Suprapubic skin (tissue), 3 donors: ENCODE measurements around the gene RHCE.

ENCODE experiments used
- EP300 ChIP-seq: sonication (generic); formaldehyde crosslinking; IDR thresholded peaks from one replicate; pipeline ENCODE4 v1.6.1; 2017; ENCODE audit warnings: antibody characterized with exemption
- POLR2A ChIP-seq, 2 donors: fragments of 450-650 bp; IDR thresholded peaks; one replicate each; pipeline ENCODE4 v1.6.1; 2017; ENCODE audit warnings: antibody characterized with exemption in 2 of 2, mild to moderate bottlenecking in 2 of 2, moderate library complexity in 2 of 2
- TF ChIP-seq, protein P1 (sequence below), 2 donors: fragments of 200-600 bp in 1 of 2; fragments of 450-650 bp in 1 of 2; sonication (generic) in 1 of 2; IDR thresholded peaks; one replicate each; pipeline ENCODE4 v1.5.1; 2016 to 2019; ENCODE audit warnings: antibody characterized with exemption in 2 of 2, mild to moderate bottlenecking in 1 of 2, moderate library complexity in 1 of 2

DNA sequence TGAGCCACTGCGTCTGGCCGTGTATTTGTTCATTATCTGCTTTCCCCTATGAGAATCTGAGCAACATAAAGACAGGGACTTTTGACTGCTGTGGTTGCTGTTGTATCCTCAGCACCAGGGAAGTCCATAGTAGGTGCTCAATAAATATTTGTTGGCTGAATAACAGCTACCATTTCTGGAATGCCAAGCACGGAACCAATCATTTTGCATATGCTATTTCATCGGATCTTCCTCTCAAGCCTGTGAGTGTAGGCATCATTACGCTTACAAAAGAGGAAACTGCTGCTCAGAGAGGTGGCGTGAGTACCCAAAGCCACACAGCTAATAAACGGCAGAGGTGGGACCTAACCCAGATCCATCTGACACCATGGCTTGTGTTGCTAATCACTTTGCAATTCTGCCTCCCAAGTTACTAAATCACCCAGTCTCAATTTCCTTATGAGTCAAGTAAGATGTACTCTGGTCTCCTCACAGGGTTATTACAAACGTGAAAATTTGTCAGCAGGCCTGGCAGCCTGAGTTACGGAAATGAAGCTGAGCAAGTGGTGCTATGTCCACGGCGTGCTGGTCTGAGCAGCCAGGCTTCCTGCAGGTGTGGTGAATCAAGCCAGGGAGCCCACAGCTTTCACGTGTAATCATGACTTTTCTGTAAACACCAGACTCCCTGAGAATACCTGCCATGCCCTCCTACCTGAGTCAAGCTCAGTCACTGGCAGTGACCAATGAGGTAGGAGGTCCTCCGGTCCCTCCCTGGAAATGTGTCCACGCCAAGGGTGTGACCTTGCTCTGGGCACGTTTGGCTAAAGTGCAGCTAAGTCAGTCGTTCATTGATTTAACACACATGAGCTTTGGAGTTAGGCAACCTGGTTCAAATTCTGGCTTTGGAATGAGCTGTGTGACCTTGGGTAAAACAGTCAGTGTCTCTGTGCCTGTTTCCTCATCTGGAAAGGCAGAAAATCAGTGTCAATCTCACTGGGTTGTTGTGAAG lies 4.8 kb upstream of the RHCE start:
- TF ChIP-seq, protein P1, sequence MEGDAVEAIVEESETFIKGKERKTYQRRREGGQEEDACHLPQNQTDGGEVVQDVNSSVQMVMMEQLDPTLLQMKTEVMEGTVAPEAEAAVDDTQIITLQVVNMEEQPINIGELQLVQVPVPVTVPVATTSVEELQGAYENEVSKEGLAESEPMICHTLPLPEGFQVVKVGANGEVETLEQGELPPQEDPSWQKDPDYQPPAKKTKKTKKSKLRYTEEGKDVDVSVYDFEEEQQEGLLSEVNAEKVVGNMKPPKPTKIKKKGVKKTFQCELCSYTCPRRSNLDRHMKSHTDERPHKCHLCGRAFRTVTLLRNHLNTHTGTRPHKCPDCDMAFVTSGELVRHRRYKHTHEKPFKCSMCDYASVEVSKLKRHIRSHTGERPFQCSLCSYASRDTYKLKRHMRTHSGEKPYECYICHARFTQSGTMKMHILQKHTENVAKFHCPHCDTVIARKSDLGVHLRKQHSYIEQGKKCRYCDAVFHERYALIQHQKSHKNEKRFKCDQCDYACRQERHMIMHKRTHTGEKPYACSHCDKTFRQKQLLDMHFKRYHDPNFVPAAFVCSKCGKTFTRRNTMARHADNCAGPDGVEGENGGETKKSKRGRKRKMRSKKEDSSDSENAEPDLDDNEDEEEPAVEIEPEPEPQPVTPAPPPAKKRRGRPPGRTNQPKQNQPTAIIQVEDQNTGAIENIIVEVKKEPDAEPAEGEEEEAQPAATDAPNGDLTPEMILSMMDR (IDR thresholded peaks at IDR 0.05): no peak
- TF ChIP-seq EP300: no peak
- no peak for TF ChIP-seq POLR2A (IDR thresholded peaks at IDR 0.05)
